ENCODE results near the gene ABCD2. TPM values are rescaled to one million over a fixed set of nuclear protein-coding genes. Genes with fewer than 3 reads are reported as not detected.

The ABCD2 gene
- total and polyA plus RNA-seq, 8 donors: 0.08 to 0.52 (median 0.13) TPM

GRCh38 chr12:39575498-39575875 is 44.1 kb downstream of the ABCD2 start:
- Histone ChIP-seq H3K4me1 (no peaks in the 10 kb centered on the region), H3K36me3 (no peaks in the 10 kb centered on the region), H3K4me3 (no peak overlapping the region), H3K27me3 (no peaks in the 10 kb centered on the region), H3K27ac (no peak overlapping the region), H3K9me3 (no peaks in the 10 kb centered on the region)
- intact Hi-C loops (cut with DNase I): no loop called here
- no peak for ATAC-seq
- TF ChIP-seq CTCF (IDR thresholded peaks at IDR 0.05): no peak
- no peak for DNase-seq

GRCh38 chr12:39574785-39575497 is 44.7 kb downstream of the ABCD2 start:
- H3K4me1 ChIP-seq: no peaks in the 10 kb centered on the region
- DNase-seq (no peak), ATAC-seq (no peak)
- no peak overlapping the region for H3K27ac ChIP-seq
- H3K4me3 ChIP-seq: no peak overlapping the region
- H3K27me3 ChIP-seq: no peaks in the 10 kb centered on the region
- no peaks in the 10 kb centered on the region for H3K36me3 ChIP-seq
- intact Hi-C loops (cut with DNase I): no loop called here
- TF ChIP-seq CTCF (IDR thresholded peaks at IDR 0.05): no peak
- H3K9me3 ChIP-seq: no peaks in the 10 kb centered on the region

GRCh38 chr12:39574378-39574777 is 45.2 kb downstream of the ABCD2 start:
- intact Hi-C loops (cut with DNase I): no loop called here
- H3K4me1 ChIP-seq: no peaks in the 10 kb centered on the region
- H3K36me3 ChIP-seq: no peaks in the 10 kb centered on the region
- no peak for ATAC-seq
- H3K9me3 ChIP-seq: peaks cover 0 to 3% of the 10 kb centered on the region in 2 donors
- H3K4me3 ChIP-seq: no peak overlapping the region
- H3K27me3 ChIP-seq: no peaks in the 10 kb centered on the region
- no peak for TF ChIP-seq CTCF (IDR thresholded peaks at IDR 0.05)
- no peak overlapping the region for H3K27ac ChIP-seq
- DNase-seq: no peak

GRCh38 chr12:39573971-39574370 is 45.6 kb downstream of the ABCD2 start:
- DNase-seq (no peak), ATAC-seq (no peak)
- Histone ChIP-seq H3K4me3 (no peak overlapping the region), H3K36me3 (no peaks in the 10 kb centered on the region), H3K27me3 (no peaks in the 10 kb centered on the region), H3K9me3 (peaks cover 0 to 6% of the 10 kb centered on the region in 2 donors), H3K27ac (no peak overlapping the region), H3K4me1 (no peaks in the 10 kb centered on the region)
- no peak for TF ChIP-seq CTCF (IDR thresholded peaks at IDR 0.05)
- intact Hi-C loops (cut with DNase I): no loop called here

- H3K4me1 ChIP-seq: no peaks in the 10 kb centered on the region
- H3K9me3 ChIP-seq: peaks cover 0 to 9% of the 10 kb centered on the region in 2 donors
- no peak for TF ChIP-seq CTCF (IDR thresholded peaks at IDR 0.05)
- no peaks in the 10 kb centered on the region for H3K36me3 ChIP-seq
- no peak overlapping the region for H3K4me3 ChIP-seq
- ATAC-seq (no peak), DNase-seq (no peak)
- intact Hi-C loops (cut with DNase I): no loop called here
- no peaks in the 10 kb centered on the region for H3K27me3 ChIP-seq
- H3K27ac ChIP-seq: no peak overlapping the region
These were observed 47.1 kb downstream of the ABCD2 start for GRCh38 chr12:39572551-39572950.

Data from left lung (tissue), 10 donors.